SH-SY5Y (cell line): ENCODE measurements around the gene SOX10.

Experiments
- GATA2 ChIP-seq: IDR thresholded peaks from 2 replicates; pipeline ENCODE4 v1.6.1; 2011; ENCODE audit warnings: mild to moderate bottlenecking, low read depth, low read length
- GATA3 ChIP-seq: IDR thresholded peaks from 2 replicates; pipeline ENCODE4 v1.6.1; 2011; ENCODE audit warnings: low read depth, mild to moderate bottlenecking, low read length, moderate library complexity

DNA sequence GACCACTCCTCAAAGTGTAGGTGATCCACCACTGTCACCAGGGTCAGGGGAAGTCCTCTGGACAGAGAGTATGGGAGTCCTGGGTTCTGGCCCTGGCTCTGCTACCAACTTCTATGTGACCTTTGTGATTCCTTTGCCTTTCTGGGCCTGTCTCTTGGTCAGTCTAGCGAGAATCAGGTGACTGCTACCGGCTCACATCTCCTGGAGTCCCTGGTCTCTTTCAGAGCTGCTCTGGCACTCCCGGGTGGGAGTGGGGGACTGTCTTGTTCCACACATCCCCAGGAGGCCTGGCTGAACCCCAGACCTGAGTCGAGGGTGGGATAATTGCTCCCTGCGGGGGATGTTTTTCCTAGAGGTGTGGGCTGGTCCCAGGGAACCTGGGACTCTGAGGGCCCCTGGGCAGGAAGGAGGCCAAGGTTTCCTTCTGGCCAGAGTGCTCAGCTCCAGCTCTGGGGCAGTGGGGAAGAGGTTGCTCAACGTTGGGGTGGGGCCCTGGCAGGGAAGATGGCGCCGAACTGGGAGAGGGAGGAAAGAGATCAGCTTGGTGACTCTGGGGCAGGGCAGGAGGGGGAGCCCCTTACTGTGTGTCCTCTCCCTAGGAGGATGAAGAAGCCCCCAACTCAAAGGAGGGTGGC lies 2.1 kb downstream of the SOX10 start:
- TF ChIP-seq GATA3 (no peak), GATA2 (no peak)
